AG04449 (cell line): ENCODE measurements around the gene FOXE1.

Experiments
- CTCF ChIA-PET: fragments of 350-600 bp; formaldehyde crosslinking; extraction: SDS; loops from one replicate; lab custom pipeline; 2021; ENCODE audit warnings: antibody characterized with exemption; lab: Yijun Ruan, JAX
- POLR2A ChIA-PET: fragments of 400-600, 350-600 bp; formaldehyde crosslinking; extraction: SDS; loops from one replicate; lab custom pipeline; 2020; ENCODE audit warnings: antibody characterized with exemption, inconsistent platforms; lab: Yijun Ruan, JAX
- DNase-seq: peaks from one replicate; pipeline ENCODE4 v3.0.0-alpha.2; 2010; ENCODE audit warnings: low read depth, low spot score
- H3K4me3 ChIP-seq: 2 replicates; pipeline ENCODE4 v1.5.1; 2011; ENCODE audit warnings: low read depth, mild to moderate bottlenecking, control low read depth, low read length
- CTCF ChIP-seq: IDR thresholded peaks from one replicate; pipeline ENCODE4 v1.5.1; 2011; ENCODE audit warnings: mild to moderate bottlenecking, moderate library complexity, low read length, control low read depth, inconsistent platforms; ENCODE audit not compliant: insufficient read depth; ENCODE audit errors: missing control alignments

The FOXE1 gene

DNA sequence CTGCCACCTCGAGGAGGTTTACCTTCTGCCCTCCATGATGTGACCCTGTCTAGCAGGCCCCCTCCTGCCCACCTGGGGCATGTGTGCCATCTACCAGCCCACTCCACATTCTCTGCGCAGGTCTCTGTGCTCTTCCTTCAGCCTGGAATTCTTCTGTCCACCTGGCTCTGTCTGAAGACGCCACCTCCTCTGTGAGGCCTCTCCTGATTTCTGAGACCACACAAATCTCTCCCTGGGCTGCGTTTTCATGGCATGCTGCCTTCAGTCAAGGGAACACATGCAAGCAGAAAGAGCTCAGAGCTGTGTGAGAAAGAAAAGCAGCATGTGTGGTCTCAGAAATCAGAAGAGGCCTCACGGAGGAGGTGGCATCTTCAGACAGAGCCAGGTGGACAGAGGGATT, 22.1 kb downstream of the FOXE1 start:
- POLR2A ChIA-PET: no interaction called here
- CTCF ChIA-PET: interaction anchor here (2.4 kb wide), 1 partner anchor 26 kb away, joined by 8 read pairs; no protein-coding TSS in a partner anchor
- TF ChIP-seq CTCF: no peak
- H3K4me3 ChIP-seq: no peak overlapping the region
- DNase-seq: no peak

DNA sequence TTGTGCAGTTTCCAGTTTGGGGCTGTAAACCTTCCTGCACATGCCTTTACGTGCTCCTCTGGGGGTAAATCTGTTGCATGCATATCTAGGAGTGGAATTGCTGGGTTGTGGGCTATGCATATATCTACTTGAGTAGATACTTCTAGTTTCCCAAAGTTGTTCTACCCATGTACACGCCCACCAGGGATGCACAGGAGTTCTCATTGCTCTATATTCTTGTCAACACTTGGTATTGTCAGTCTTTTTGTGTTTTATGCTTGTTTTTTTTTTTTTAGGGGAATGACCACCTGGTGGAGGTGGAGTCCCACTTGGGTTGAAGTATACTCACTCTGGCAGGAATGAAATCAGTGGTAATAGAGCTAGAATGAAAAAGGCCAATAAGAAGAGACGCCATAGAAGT, 23.0 kb downstream of the FOXE1 start:
- TF ChIP-seq CTCF: no peak
- POLR2A ChIA-PET: no interaction called here
- no peak overlapping the region for H3K4me3 ChIP-seq
- CTCF ChIA-PET: interaction anchor here (0.8 to 1.8 kb wide), 3 partner anchors 14 to 47 kb away, joined by 3 to 7 read pairs (median 4); no protein-coding TSS in a partner anchor
- no peak for DNase-seq

GRCh38 chr9:97880336-97880735, 27.3 kb downstream of the FOXE1 start:
- no peak for TF ChIP-seq CTCF
- no peak for DNase-seq
- CTCF ChIA-PET: interaction anchor here (1.1 to 4.2 kb wide), 3 partner anchors 11 to 21 kb away, joined by 3 to 28 read pairs (median 27); no protein-coding TSS in a partner anchor
- no peak overlapping the region for H3K4me3 ChIP-seq
- POLR2A ChIA-PET: no interaction called here

GRCh38 chr9:97889941-97890887, 37.2 kb downstream of the FOXE1 start:
- TF ChIP-seq CTCF: peak; percentile 32
- ChIA-PET CTCF (interaction anchor here (0.8 to 11.2 kb wide), 10 partner anchors 10 to 202 kb away, joined by 3 to 147 read pairs (median 5); partner anchors contain the start of genes TRMO and XPA), POLR2A (no interaction called here)
- DNase-seq: no peak
- H3K4me3 ChIP-seq: no peak overlapping the region

GRCh38 chr9:97891736-97892135, 38.7 kb downstream of the FOXE1 start:
- POLR2A ChIA-PET: no interaction called here
- no peak for TF ChIP-seq CTCF
- DNase-seq: no peak
- CTCF ChIA-PET: interaction anchor here (1.3 to 11.2 kb wide), 3 partner anchors 8 to 17 kb away, joined by 3 to 147 read pairs (median 28); no protein-coding TSS in a partner anchor
- no peak overlapping the region for H3K4me3 ChIP-seq

- CTCF ChIA-PET: interaction anchor here (1.1 to 11.2 kb wide), 6 partner anchors 8 to 178 kb away, joined by 3 to 147 read pairs (median 4); no protein-coding TSS in a partner anchor
- H3K4me3 ChIP-seq: no peak overlapping the region
- POLR2A ChIA-PET: no interaction called here
- no peak for DNase-seq
- no peak for TF ChIP-seq CTCF
Measured at GRCh38 chr9:97892421-97892820, 39.4 kb downstream of the FOXE1 start.
